Neuron (in vitro differentiated cells): ENCODE measurements around the gene PTPRN2.

Experiments used
- H2AFZ ChIP-seq: one replicate; pipeline ENCODE4 v1.6.1; 2013; ENCODE audit warnings: low read depth, mild to moderate bottlenecking, inconsistent platforms, low read length, moderate library complexity
- H3K27me3 ChIP-seq: one replicate; pipeline ENCODE4 v1.6.1; 2013; ENCODE audit warnings: low read length; ENCODE audit not compliant: insufficient read depth
- H3K36me3 ChIP-seq: one replicate; pipeline ENCODE4 v1.6.1; 2013; ENCODE audit warnings: low read length; ENCODE audit not compliant: insufficient read depth
- H3K4me1 ChIP-seq: one replicate; pipeline ENCODE4 v1.6.1; 2013; ENCODE audit warnings: low read length; ENCODE audit not compliant: insufficient read depth
- H3K4me3 ChIP-seq: 2 replicates; pipeline ENCODE4 v1.5.1; 2013; ENCODE audit warnings: mild to moderate bottlenecking, low read length, moderate library complexity
- H3K9me3 ChIP-seq: one replicate; pipeline ENCODE4 v1.6.1; 2013; ENCODE audit warnings: low read length

Gene PTPRN2

DNA sequence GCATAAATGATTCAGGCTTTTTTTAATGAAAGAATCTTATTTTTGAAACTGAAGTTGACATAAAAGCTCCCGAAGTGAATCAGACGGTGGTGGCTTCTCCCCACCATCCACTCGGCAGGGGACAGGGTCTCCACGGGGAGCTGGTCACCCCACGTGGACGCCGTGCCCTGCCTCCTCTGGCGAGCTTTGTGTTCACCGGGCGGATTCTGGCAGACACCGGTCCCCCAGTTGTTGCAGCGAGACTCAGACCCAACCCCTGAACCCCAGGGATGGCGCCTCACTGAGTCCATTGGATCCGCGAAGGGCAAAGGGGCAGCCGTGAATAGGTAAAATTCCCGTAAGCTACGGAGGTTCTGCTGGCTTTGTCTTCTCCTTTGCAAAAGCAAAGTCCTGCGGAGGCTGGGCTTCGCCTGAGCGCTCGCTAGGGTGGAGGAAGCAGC, 38.4 kb downstream of the PTPRN2 start:
- Histone ChIP-seq H3K27me3 (no peaks in the 10 kb centered on the region), H3K4me3 (no peak overlapping the region), H2AFZ (no peak overlapping the region), H3K4me1 (no peaks in the 10 kb centered on the region), H3K36me3 (no peaks in the 10 kb centered on the region), H3K9me3 (no peaks in the 10 kb centered on the region)

DNA sequence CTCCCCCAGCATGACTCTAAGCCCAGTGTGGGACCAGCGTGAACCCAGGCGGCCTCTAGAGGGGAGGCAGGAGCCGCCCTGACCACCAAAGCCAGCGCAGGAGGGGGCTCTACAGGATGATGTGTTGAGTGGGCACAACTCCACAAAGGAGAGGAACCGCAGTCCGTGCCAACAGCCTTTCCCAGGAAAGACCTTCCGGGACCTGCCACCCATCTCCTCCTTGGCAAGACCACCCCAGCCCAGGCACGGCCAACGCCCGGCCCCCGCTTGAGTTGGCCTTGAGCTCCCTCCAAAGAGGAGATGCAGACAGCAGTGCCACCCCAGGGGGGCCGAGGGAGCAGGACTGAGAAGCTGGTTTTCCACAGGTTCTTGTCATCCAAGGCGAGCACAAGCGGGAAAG, 38.9 kb downstream of the PTPRN2 start:
- no peak overlapping the region for H3K4me3 ChIP-seq
- no peaks in the 10 kb centered on the region for H3K9me3 ChIP-seq
- no peaks in the 10 kb centered on the region for H3K27me3 ChIP-seq
- H3K4me1 ChIP-seq, result no peaks in the 10 kb centered on the region
- H3K36me3 ChIP-seq, result no peaks in the 10 kb centered on the region
- H2AFZ ChIP-seq, result no peak overlapping the region

DNA sequence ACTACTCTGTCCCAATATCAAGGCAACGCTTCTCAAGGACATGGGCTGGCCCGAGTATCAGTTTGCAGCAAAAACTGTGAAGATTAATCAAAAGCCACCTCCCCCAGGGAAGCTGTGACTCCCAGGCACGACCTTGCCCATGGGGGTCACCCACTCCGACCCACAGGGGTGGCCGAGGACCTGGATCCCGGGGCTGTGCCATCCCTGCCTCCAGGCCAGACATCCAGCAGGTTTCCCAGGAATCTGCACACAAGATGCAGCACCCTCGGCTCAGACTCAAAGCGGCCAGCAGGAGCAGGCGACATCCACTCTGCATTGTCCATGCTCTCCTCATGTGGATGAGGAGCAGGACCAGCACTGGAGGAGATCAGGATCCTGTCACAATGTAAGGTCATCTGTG, 39.8 kb downstream of the PTPRN2 start:
- Histone ChIP-seq H3K36me3 (no peaks in the 10 kb centered on the region), H2AFZ (no peak overlapping the region), H3K9me3 (no peaks in the 10 kb centered on the region), H3K4me3 (no peak overlapping the region), H3K27me3 (no peaks in the 10 kb centered on the region), H3K4me1 (no peaks in the 10 kb centered on the region)

DNA sequence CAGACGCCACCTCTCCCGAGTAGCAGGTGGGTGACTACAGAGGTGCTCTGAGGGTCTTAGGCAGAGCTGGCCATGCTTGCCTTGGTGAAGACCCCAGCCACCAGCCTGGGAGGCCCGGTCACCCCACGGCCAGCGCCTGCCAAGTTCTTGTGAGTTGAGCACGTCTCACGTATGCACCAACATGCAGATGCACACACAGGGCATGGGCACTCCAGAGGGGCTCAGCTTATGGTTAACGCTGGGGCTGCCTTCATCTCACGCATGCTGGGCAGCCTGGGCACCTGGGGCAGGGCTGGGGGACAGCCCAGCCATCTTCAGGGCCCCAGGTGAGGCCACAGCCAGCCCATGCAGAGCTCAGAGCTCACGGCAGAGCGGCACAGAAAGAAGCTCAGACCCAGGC, 41.0 kb downstream of the PTPRN2 start:
- Histone ChIP-seq H3K4me1 (peaks cover 1% of the 10 kb centered on the region), H3K9me3 (no peaks in the 10 kb centered on the region), H3K27me3 (no peaks in the 10 kb centered on the region), H3K36me3 (no peaks in the 10 kb centered on the region), H3K4me3 (no peak overlapping the region), H2AFZ (no peak overlapping the region)

DNA sequence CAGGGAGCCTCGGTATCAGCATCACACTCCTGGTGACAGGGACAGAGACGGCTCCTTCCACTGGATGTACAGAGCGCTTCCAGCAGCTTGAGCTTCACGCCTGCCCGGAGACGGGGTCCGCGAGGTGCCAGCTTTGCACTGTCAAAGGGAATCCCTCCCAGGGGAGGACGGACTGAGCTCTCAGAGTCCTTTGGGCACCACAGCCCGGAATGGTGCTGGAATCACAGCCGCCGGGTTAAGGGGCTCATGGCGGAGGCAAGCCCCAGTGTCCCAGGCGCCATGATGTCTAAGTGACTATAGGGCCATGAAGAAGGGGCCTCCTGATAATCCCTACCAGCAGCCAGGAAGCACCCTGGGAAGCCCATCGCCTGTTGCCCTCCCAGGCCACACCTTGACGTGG, 41.4 kb downstream of the PTPRN2 start:
- peaks cover 3% of the 10 kb centered on the region for H3K4me1 ChIP-seq
- H3K4me3 ChIP-seq, result no peak overlapping the region
- no peaks in the 10 kb centered on the region for H3K9me3 ChIP-seq
- no peaks in the 10 kb centered on the region for H3K27me3 ChIP-seq
- H3K36me3 ChIP-seq, result no peaks in the 10 kb centered on the region
- no peak overlapping the region for H2AFZ ChIP-seq

DNA sequence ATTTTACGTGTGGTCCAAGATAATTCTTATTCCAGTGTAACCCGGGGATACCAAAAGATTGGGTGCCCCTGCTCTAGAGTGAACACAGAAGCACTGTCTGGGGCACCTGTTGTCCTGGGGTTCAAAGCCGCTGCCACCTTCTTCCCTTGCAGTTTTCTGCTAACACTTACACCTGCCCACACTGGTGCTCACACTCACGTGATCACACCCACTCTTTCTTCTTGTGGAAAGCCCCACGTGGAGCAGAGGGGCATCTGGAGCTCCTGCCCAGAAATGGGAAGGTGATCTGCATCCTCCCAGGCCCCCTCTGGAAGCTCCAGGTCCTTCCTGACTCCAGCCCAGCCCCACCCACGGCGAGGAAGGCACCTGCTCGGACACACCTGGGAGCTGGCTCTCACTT, 42.9 kb downstream of the PTPRN2 start:
- Histone ChIP-seq H3K4me1 (peaks cover 3% of the 10 kb centered on the region), H3K4me3 (no peak overlapping the region), H3K9me3 (no peaks in the 10 kb centered on the region), H3K27me3 (no peaks in the 10 kb centered on the region), H3K36me3 (no peaks in the 10 kb centered on the region), H2AFZ (no peak overlapping the region)

DNA sequence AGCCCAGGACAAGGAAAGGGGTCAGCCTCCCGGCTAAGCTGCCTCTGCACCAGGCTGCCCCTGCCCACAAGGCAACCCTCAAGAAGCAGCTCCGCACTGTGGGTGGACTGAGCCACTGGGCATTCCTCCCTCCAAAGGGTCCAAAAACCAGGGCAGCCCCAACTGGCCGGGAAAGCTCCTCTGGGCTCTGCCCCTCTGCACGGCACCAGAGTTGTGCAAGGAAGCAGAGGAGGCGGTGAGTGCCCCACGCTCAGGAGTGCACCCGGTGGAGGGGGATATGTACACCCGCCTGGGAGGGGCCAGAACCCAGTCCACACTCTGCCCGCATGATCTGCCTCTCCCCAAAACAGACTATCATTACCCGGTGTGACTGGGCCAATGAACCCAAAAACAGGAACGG, 43.8 kb downstream of the PTPRN2 start:
- H3K4me1 ChIP-seq, result peaks cover 3% of the 10 kb centered on the region
- H3K4me3 ChIP-seq, result no peak overlapping the region
- no peak overlapping the region for H2AFZ ChIP-seq
- no peaks in the 10 kb centered on the region for H3K27me3 ChIP-seq
- no peaks in the 10 kb centered on the region for H3K9me3 ChIP-seq
- no peaks in the 10 kb centered on the region for H3K36me3 ChIP-seq

DNA sequence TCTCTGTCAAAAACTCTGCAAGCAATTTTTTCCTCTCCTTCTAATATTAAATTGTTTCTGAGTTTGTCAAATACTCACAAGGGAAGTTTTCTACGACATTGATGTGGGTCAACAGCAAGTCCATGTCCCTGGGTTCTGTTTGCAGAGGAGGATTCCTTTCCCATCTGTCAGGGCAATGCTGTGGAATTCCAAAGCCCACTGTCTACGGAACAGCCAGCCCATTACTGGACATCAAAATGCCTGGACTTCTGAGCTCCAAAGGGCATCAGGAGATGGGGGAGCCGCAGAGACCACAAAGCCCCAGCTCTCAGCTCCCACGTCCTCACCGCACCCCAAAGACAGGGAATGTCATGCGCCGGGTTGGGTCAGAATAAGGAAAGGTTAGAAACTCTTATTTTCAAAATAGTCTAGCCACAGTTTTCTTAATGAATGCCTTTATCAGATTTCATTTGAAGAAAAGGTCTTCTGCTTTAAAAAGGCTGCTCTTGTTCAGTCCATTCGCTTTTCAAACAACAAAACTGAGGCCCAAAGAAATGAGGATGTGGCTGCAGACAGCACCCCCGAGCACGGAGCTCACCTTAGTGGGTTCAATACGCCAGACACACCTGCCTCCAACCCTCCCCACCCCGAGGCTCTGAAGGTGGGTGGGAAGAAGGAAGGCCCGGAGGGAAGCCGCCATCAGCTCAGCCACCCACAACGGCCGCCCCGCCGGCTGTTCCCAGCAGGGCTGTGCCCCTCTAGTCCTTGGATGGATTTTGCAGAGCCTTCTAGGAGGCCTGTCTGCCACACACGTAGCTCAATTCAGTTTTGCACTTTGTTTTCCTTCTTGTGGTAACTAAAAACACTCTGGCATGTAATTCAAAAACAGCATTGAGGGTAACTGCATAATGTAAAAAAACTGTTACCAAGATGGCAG, 44.7 kb downstream of the PTPRN2 start:
- H3K4me3 ChIP-seq, result no peak overlapping the region
- H3K36me3 ChIP-seq, result no peaks in the 10 kb centered on the region
- peaks cover 3% of the 10 kb centered on the region for H3K4me1 ChIP-seq
- H3K27me3 ChIP-seq, result no peaks in the 10 kb centered on the region
- no peaks in the 10 kb centered on the region for H3K9me3 ChIP-seq
- no peak overlapping the region for H2AFZ ChIP-seq

DNA sequence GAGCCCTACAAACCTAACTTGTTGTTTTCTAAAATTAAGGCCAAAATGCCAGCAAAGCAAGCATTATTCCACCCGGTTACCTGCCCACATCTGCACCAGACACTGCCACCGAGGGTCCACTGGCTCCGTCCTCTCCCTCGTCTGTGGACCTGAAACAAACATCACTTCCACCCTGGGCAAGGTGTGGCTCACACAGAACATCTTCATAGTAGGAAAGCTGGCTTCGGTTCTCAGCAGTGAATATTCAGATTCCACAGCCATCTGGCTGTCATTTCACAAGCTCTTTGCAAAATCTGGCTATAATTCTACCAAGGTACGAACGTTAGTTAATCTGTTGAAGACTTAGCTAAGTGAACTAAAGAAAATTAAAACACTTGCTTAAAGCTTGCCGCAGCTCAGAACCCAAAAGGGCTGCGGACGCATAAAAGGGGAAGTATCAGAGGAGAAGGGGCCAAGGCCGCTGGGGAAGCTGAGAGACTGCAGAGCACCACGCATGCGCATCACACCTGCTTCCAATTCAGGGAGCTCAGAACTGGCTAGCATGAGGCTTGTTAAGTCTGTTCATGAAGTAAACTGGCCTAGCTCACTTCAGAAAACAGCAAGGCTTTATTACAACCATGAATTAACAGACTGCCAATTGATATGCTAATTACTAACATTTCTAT, 46.1 kb downstream of the PTPRN2 start:
- peaks cover 3% of the 10 kb centered on the region for H3K4me1 ChIP-seq
- H3K27me3 ChIP-seq, result no peaks in the 10 kb centered on the region
- no peak overlapping the region for H2AFZ ChIP-seq
- no peak overlapping the region for H3K4me3 ChIP-seq
- no peaks in the 10 kb centered on the region for H3K36me3 ChIP-seq
- no peaks in the 10 kb centered on the region for H3K9me3 ChIP-seq

DNA sequence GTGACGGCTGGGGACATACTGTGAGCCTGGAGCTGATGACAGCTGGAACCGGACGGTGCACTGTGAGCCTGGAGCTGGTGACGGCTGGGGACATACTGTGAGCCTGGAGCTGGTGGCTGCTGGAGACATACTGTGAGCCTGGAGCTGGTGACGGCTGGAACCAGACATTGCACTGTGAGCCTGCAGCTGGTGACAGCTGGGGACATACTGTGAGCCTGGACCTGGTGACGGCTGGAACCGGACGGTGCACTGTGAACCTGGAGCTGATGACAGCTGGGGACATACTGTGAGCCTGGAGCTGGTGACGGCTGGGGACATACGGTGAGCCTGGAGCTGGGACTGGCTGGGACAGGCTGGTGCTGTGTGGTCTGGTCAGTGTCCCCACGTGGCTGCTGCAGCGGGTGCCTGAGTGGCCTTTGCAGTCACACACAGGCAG, 47.9 kb downstream of the PTPRN2 start:
- no peak overlapping the region for H3K4me3 ChIP-seq
- peaks cover 3% of the 10 kb centered on the region for H3K4me1 ChIP-seq
- H3K27me3 ChIP-seq, result no peaks in the 10 kb centered on the region
- H3K36me3 ChIP-seq, result no peaks in the 10 kb centered on the region
- no peaks in the 10 kb centered on the region for H3K9me3 ChIP-seq
- H2AFZ ChIP-seq, result no peak overlapping the region

DNA sequence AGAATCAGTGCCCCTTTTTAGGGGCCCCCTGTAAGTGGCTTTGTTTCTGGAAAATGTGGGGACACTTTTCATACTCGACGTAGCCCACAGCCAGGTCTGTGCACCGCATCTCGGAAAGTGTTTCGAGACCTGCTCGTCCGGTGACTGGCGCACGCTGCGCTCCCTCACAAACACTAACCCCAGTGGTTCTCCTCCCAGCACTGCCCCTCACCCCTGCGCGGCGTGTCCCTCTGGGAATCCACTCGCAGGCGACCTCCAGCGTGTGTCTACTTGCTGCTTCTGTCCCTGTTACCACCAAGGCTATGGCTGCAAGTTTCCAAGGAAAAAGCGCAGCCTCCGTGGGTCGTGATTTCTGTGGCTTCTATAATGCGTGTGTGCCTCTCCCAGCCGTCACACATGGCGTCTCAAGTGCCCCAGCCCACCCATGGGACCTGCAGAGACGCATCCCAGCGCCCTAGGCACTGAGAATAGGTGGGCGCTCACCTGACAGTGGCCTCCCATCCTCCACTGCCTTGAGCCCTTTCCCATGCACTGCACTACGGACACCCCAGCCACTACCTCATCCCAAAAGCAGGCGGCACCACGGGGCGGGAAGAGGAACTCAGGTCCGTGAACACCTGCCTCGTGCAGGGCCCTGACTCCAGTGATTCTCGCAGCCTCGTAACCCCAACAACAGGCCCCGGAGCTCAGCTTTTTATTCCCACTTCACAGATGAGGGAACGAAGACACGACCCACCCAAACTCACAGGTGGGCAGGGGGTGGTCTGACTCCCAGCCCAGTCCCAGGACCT, 49.3 kb downstream of the PTPRN2 start:
- no peak overlapping the region for H2AFZ ChIP-seq
- peaks cover 3% of the 10 kb centered on the region for H3K4me1 ChIP-seq
- no peaks in the 10 kb centered on the region for H3K27me3 ChIP-seq
- no peak overlapping the region for H3K4me3 ChIP-seq
- no peaks in the 10 kb centered on the region for H3K36me3 ChIP-seq
- H3K9me3 ChIP-seq, result peaks cover 3% of the 10 kb centered on the region

DNA sequence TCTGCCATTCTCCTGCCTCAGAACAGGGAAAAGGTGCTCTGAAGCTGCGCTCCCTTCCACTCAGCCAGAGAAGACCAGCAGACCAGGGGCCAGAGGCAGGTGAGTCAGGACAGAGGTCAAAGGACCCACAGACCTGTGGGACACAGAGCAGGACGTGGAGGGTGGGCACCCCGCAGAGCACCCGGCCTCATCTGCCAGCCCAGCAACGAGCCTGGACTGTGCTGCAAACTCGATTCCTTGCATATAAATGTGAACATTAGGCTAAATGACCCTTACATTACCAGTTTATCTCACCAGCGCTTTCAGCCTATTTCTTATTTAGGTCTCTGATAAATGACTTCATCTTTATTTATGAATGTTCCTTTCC, 50.1 kb downstream of the PTPRN2 start:
- H2AFZ ChIP-seq, result no peak overlapping the region
- H3K4me3 ChIP-seq, result no peak overlapping the region
- no peaks in the 10 kb centered on the region for H3K36me3 ChIP-seq
- H3K27me3 ChIP-seq, result no peaks in the 10 kb centered on the region
- peaks cover 3% of the 10 kb centered on the region for H3K9me3 ChIP-seq
- peaks cover 3% of the 10 kb centered on the region for H3K4me1 ChIP-seq
